Measurements from ENCODE around the gene IGF2BP2.

DNA sequence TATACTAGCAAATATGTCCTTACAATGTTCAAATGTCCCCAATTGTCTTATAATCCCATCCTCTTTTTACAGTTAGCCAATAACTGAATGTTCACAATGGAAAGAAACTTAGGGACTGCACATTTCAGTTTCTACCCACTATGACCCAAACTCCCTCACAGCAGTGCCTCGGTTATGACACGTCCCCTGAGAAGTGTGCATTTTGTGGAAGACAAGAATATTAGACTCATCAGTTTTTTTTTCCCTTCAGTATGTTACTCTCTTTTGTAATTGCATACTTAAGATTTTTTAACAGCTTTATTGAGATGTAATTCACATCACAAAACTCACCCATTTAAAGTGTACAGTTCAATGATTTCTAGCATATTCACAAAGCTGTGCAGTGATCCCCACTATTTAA is 64.8 kb downstream of the IGF2BP2 start:
- TF ChIP-seq, protein P1, sequence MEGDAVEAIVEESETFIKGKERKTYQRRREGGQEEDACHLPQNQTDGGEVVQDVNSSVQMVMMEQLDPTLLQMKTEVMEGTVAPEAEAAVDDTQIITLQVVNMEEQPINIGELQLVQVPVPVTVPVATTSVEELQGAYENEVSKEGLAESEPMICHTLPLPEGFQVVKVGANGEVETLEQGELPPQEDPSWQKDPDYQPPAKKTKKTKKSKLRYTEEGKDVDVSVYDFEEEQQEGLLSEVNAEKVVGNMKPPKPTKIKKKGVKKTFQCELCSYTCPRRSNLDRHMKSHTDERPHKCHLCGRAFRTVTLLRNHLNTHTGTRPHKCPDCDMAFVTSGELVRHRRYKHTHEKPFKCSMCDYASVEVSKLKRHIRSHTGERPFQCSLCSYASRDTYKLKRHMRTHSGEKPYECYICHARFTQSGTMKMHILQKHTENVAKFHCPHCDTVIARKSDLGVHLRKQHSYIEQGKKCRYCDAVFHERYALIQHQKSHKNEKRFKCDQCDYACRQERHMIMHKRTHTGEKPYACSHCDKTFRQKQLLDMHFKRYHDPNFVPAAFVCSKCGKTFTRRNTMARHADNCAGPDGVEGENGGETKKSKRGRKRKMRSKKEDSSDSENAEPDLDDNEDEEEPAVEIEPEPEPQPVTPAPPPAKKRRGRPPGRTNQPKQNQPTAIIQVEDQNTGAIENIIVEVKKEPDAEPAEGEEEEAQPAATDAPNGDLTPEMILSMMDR (IDR thresholded peaks at IDR 0.05) = no peak
- no peak for TF ChIP-seq POLR2A (IDR thresholded peaks at IDR 0.05)

Data from testis (tissue), 2 donors.